ENCODE data around the gene AP1M1.

AP1M1 gene

DNA sequence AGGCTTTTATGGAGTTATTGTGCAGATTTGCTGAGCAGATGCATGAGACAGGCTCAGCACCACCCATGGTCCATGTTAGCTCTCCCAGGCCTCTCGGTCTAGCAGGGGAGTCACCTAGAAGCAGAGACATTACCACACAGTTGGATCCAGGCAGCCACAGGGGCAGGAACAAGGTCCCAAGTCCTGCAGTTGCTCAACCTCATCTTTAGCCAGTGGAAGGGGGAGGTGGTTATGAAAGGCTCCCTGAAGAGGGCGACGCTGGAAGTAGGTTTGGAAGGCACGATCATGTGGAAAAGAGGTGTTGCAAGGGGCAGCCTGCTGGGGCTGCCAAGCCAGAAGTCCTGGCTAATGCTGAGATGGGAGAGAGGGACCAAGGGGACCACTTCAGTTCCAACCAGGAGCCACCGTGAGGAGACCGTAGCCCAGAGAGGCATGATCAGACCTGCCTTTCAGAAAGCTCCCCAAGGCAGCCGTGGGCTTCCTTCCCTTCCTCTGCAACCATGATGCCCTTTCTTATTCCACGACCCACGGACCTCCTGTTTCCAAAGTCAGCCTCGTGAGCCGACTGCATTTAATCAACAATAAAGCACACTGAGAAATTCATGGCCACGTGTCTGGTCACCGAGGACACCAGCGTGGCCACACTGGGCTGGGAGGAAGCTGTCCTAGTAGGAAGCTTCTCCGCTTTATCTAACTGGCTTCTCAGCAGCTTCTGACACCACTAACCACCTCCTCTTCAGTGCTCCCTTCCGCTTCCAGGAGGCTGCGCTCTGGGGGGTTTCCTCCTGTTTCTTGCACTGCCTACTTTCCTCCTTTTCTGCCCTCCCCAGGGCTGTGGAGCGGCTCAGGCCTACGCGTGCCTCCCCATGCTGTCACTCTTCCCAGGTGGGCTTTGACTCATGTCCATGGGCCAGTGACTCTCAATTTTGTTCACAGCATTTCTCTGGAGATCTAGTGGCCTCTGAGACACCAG, 2.6 kb downstream of the AP1M1 start:
- peaks cover 0 to 51% of the 10 kb centered on the region in 2 experiments; a peak in 2 of 3 replicates for H3K36me3 ChIP-seq (ENCODE audit: control insufficient read depth in 2 of 2, insufficient read depth in 1 of 2, low read length in 2 of 2)
- H3K9me3 ChIP-seq (ENCODE audit: control insufficient read depth, insufficient read depth, low read depth, low read length): no peaks in the 10 kb centered on the region
- ChIA-PET CTCF (no interaction called here), POLR2A (no interaction called here)
- H3K4me3 ChIP-seq (ENCODE audit: low read depth, low read length): no peak overlapping the region
- peak overlapping the region; percentile 9; the same call in 1 of the 2 replicates for H3K27ac ChIP-seq (ENCODE audit: extremely low read depth, low read depth, low read length)
- no peak for TF ChIP-seq PRDM6 (tag by site-specific recombination; IDR thresholded peaks at IDR 0.05)
- no peak for TF ChIP-seq GFI1B (tag by site-specific recombination; IDR thresholded peaks at IDR 0.05)
- TF ChIP-seq ZIC2 (tag by site-specific recombination; IDR thresholded peaks at IDR 0.05): peak; percentile 78
- TF ChIP-seq KLF1 (tag by site-specific recombination; IDR thresholded peaks at IDR 0.05): no peak
- no peak for TF ChIP-seq HOXD13 (CRISPR knock-in tag; IDR thresholded peaks at IDR 0.05; ENCODE audit: borderline replicate concordance)
- no peak for TF ChIP-seq ZBTB6 (tag by site-specific recombination; IDR thresholded peaks at IDR 0.05)
- no peak for TF ChIP-seq ZNF544 (tag by site-specific recombination; IDR thresholded peaks at IDR 0.05)
- H3K4me1 ChIP-seq (ENCODE audit: control insufficient read depth, insufficient read depth, low read length): peaks cover 5% of the 10 kb centered on the region; the same call in 1 of the 2 replicates

- ChIA-PET CTCF (no interaction called here), POLR2A (no interaction called here)
- H3K4me1 ChIP-seq (ENCODE audit: control insufficient read depth, insufficient read depth, low read length): peaks cover 5% of the 10 kb centered on the region; the same call in 1 of the 2 replicates
- H3K27ac ChIP-seq (ENCODE audit: extremely low read depth, low read depth, low read length): no peak overlapping the region
- H3K36me3 ChIP-seq (ENCODE audit: control insufficient read depth in 2 of 2, insufficient read depth in 1 of 2, low read length in 2 of 2): peaks cover 0 to 57% of the 10 kb centered on the region in 2 experiments; a peak in 2 of 3 replicates
- no peaks in the 10 kb centered on the region for H3K9me3 ChIP-seq (ENCODE audit: control insufficient read depth, insufficient read depth, low read depth, low read length)
- no peak overlapping the region for H3K4me3 ChIP-seq (ENCODE audit: low read depth, low read length)
- TF ChIP-seq ZNF664 (tag by site-specific recombination; IDR thresholded peaks at IDR 0.05): peak; percentile 94
- TF ChIP-seq ZNF404 (tag by site-specific recombination; IDR thresholded peaks at IDR 0.05): no peak
Observed at GRCh38 chr19:16201011-16201391, 3.3 kb downstream of the AP1M1 start.

DNA sequence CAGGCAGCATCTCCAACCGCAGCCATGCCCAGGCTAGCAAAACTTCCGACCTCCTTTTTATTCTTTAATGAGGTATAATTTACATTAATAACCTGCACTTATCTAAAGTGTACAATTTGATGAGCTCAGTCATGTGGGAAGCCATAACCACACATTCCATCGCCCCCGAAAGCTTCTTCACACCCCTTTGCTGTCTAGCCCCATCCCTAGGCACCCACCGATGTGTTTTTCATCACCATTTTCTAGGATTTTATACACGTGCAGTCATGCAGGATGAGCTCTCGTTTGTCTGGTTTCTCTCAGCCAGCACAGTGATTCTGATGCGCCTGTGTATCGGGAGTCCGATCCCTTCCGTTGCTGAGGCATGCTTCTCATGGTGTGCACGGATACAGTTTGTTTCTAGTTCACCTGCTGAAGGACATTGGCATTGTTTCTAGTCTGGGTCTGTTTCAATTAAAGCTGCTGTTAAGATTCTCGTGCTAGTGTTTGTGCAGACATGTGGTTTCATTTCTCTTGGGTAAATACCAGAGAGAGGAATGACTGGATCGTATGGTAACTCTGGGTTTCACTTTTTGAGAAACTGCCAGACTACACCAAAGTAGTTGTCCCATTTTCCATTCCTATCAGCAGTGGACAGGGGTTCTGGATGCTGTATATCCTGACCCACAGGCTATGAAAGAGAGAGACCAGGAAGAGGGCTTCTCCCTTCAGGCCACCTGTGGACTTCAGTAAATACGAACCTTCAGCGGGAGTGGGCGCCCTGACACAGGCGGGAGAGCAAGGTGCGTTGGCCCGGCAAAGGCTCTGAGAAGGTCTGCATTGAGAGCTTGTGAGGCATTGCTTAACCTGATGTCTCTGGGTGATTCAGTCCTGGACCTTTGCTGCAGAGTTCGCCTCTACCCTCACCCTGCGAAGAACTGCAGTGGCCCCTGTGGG, 4.9 kb downstream of the AP1M1 start:
- Histone ChIP-seq H3K36me3 (ENCODE audit: control insufficient read depth in 2 of 2, insufficient read depth in 1 of 2, low read length in 2 of 2) (peaks cover 0 to 73% of the 10 kb centered on the region in 2 experiments; a peak in 2 of 3 replicates), H3K27ac (ENCODE audit: extremely low read depth, low read depth, low read length) (no peak overlapping the region), H3K9me3 (ENCODE audit: control insufficient read depth, insufficient read depth, low read depth, low read length) (no peaks in the 10 kb centered on the region), H3K4me3 (ENCODE audit: low read depth, low read length) (no peak overlapping the region), H3K4me1 (ENCODE audit: control insufficient read depth, insufficient read depth, low read length) (peaks cover 5% of the 10 kb centered on the region; the same call in 1 of the 2 replicates)
- ChIA-PET CTCF (interaction anchor here (0.7 kb wide), 1 partner anchor 16 kb away, joined by 5 read pairs; no protein-coding TSS in a partner anchor), POLR2A (interaction anchor here (1.1 kb wide), 1 partner anchor 13 kb away, joined by 3 read pairs; no protein-coding TSS in a partner anchor)
- TF ChIP-seq ZNF239 (tag by site-specific recombination; IDR thresholded peaks at IDR 0.05): peak; percentile 99
- TF ChIP-seq ZNF155 (tag by site-specific recombination; IDR thresholded peaks at IDR 0.05): no peak

Data from HEK293 (cell line).